HFF-Myc (cell line): ENCODE measurements around the gene OR2F2.

Source experiments
- DNase-seq: peaks from one replicate; pipeline ENCODE4 v3.0.0-alpha.2; 2011; ENCODE audit warnings: low read depth; ENCODE audit errors: extremely low read depth
- H3K4me3 ChIP-seq: replicated peaks from 2 replicates; pipeline ENCODE4 v1.5.1; 2011; ENCODE audit warnings: low read depth, mild to moderate bottlenecking, control low read depth, low read length
- TF ChIP-seq, protein P1 (sequence below): IDR thresholded peaks from 2 replicates; pipeline ENCODE4 v1.5.1; 2012; ENCODE audit warnings: mild to moderate bottlenecking, low read depth, low read length, control low read depth; ENCODE audit errors: missing control alignments

The OR2F2 gene, protein sequence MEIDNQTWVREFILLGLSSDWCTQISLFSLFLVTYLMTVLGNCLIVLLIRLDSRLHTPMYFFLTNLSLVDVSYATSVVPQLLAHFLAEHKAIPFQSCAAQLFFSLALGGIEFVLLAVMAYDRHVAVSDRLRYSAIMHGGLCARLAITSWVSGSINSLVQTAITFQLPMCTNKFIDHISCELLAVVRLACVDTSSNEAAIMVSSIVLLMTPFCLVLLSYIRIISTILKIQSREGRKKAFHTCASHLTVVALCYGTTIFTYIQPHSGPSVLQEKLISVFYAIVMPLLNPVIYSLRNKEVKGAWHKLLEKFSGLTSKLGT

DNA sequence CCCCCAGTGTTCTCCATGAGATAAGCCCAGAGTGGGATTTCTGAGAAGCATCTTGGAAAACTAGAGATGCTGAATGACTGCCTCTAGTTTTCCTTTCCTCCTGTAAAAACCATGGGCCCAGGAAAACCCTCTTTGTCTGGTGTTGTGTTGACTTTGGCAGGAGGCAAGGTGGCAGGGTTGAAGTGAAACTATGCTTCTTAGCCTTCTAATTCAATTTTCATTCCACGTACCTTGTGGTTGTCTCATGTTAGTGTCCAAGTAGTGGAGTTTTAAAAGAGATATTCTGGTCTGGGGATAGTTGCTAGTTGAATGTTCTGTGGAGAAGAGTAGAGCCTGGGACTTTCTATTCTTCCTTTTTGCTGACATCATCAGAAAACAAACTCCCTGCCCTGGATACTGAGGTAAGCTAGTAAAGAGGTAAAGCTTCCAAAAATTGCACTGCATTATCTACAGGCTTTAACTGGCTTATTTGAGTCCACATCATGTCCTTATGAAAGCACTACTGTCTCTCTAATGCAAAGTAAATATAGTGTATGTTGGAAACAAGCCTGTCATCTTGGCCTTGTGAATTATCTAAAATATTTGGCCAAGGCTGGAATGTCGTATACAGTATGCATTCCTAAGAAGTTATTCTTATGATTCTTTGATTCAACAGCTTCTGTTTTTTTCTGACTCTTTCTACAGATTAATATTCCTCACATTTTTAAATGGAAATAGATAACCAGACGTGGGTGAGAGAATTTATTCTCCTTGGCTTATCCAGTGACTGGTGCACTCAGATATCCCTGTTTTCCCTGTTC is at the start of gene OR2F2:
OR2F2 (plus strand) TSS at position 708 of the 800 bp plus-strand sequence; CDS start at position 708, 0 bp downstream.
- TF ChIP-seq, protein P1, sequence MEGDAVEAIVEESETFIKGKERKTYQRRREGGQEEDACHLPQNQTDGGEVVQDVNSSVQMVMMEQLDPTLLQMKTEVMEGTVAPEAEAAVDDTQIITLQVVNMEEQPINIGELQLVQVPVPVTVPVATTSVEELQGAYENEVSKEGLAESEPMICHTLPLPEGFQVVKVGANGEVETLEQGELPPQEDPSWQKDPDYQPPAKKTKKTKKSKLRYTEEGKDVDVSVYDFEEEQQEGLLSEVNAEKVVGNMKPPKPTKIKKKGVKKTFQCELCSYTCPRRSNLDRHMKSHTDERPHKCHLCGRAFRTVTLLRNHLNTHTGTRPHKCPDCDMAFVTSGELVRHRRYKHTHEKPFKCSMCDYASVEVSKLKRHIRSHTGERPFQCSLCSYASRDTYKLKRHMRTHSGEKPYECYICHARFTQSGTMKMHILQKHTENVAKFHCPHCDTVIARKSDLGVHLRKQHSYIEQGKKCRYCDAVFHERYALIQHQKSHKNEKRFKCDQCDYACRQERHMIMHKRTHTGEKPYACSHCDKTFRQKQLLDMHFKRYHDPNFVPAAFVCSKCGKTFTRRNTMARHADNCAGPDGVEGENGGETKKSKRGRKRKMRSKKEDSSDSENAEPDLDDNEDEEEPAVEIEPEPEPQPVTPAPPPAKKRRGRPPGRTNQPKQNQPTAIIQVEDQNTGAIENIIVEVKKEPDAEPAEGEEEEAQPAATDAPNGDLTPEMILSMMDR: no peak
- no peak within 1 kb of the TSS for H3K4me3 ChIP-seq
- DNase-seq: no peak

DNA sequence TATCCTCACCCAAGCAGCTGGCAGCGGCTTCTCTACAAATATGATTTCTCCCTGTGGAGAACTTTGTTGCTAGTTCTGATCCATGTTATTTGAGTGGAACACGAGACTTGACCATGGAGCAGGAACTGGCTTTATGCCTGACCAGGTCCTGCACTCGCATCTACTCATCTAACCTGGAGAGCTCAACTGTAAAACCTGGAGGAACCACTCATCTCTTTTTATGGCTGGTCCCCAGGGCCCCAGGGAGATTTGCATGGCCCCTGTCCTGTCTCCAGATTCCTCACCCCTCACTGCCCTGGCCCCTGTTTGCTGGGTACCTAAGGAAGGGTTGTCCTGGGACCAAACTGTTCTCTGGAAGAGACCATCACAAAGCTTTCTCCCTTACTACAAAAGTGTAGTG is 49.1 kb upstream of the OR2F2 start:
- TF ChIP-seq, protein P1: no peak
- H3K4me3 ChIP-seq: no peak overlapping the region
- no peak for DNase-seq

DNA sequence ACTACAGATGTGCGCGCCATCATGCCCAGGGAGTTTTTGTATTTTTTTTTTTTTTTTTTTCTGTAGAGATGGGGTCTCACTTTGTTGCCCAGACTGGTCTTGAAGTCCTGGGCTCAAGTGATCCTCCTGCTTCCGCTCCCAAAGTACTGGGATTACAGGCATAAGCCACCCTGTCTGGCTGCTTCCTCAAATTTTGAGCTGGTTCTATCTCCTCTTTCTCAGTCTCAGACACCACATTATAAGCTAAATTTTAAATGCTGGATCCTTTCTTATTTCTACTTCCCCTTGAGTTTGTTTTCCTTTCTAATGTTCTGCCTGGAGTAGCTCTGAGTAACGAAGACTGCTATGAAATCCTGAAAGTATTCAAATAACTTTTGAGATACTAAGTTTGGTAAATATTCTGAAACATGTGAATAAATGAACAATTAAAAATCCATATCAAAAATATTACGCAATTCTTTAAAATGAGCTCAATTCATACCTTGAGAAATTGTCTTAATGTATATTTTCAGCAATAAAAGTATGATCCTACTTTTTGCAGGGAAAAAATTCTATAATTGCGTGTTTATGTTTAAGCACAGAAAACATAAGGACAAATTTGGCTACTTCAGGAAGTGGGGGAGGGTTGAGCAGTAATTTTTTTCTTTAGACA is 48.1 kb upstream of the OR2F2 start:
- no peak overlapping the region for H3K4me3 ChIP-seq
- TF ChIP-seq, protein P1: no peak
- no peak for DNase-seq

DNA sequence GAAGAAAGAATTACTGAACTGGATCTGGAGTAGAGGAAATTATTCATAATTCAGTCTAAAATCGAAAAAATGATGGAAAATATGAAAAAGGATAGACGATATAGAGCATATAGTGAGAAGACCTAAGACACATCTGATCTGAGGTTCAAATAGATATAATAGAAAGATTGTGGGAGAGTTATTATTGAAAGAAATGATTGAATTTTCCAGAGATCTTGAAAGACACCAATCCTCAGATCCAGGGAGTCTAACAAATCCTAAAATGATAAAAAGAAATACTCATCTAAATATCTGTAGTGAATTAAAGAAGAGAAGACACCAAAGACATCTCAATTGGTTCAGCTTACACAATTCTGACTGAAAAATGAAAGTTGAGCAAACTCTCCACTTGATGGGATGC is 46.0 kb upstream of the OR2F2 start:
- no peak for DNase-seq
- TF ChIP-seq, protein P1: no peak
- H3K4me3 ChIP-seq: no peak overlapping the region

DNA sequence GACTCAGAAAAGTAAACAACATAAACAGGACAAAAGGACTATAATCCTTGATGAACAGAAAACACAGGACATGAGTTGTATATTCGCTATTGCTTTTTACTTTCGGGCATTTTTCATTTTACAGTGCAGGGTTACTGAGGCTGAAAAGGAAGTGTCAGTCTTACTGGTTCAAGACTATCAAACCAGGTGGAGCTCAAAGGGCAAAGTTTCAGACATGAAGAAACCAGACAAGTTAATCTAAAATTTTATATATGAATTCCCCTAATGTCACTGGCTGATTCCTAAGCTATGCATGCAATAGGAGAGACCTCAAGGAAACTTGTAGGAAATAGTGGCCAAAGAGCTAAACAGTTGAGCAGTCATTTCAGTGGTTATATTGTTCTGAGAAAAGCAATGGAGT is 44.5 kb upstream of the OR2F2 start:
- TF ChIP-seq, protein P1: no peak
- no peak overlapping the region for H3K4me3 ChIP-seq
- no peak for DNase-seq

DNA sequence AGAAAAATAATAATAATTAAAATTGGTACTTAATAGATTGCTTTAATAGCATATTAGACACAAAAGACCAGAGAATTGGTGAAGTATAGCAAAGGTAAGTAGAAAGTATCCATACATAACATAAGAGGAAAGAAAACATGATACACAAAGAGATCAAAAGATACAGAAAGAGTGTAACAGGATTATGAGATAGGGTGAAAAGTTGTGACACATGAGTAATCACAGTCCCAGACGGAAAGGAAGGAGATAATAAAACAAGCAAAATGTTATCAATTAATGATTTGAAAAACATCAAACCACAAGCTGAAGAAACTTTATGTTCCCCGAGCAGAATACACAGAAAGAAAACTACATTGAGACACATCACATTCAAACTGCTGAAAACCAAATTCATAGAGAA is 43.6 kb upstream of the OR2F2 start:
- TF ChIP-seq, protein P1: no peak
- no peak overlapping the region for H3K4me3 ChIP-seq
- no peak for DNase-seq
